GM19023 (cell line): ENCODE results near the gene RNF222.
"Not testable (repeated sequence)": the region's sequence is repeated elsewhere in the genome, so short reads cannot be mapped to it uniquely, and the experiment has no call there.

Source experiments
- ATAC-seq: cut with Tn5 transposase; IDR thresholded peaks from one replicate; pipeline ENCODE4 v1.9.1; 2021; ENCODE audit warnings: mild to moderate bottlenecking, moderate library complexity; ENCODE audit not compliant: unreplicated experiment

The RNF222 gene

DNA sequence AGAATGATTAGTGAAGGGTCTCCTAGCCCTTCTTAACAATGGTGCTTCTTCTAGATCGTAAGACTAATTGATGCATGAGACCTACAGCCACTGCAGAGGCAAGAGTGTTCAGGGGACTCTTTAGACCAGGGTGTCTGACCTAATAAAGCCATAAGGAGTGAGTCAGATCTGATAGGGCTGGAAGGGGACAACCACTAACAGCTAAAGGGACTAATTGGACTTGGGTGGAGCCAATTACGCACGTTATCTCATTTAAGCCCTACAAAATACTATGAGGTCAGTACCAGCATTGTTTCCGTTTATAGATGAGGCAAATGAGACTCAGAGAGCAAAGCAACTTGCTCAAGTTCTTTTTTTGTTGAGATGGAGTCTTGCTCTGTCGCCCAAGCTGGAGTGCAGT, 14.5 kb upstream of the RNF222 start:
- ATAC-seq, result no peak

GRCh38 chr17:8410883-8411238, 13.2 kb upstream of the RNF222 start:
- no peak for ATAC-seq

DNA sequence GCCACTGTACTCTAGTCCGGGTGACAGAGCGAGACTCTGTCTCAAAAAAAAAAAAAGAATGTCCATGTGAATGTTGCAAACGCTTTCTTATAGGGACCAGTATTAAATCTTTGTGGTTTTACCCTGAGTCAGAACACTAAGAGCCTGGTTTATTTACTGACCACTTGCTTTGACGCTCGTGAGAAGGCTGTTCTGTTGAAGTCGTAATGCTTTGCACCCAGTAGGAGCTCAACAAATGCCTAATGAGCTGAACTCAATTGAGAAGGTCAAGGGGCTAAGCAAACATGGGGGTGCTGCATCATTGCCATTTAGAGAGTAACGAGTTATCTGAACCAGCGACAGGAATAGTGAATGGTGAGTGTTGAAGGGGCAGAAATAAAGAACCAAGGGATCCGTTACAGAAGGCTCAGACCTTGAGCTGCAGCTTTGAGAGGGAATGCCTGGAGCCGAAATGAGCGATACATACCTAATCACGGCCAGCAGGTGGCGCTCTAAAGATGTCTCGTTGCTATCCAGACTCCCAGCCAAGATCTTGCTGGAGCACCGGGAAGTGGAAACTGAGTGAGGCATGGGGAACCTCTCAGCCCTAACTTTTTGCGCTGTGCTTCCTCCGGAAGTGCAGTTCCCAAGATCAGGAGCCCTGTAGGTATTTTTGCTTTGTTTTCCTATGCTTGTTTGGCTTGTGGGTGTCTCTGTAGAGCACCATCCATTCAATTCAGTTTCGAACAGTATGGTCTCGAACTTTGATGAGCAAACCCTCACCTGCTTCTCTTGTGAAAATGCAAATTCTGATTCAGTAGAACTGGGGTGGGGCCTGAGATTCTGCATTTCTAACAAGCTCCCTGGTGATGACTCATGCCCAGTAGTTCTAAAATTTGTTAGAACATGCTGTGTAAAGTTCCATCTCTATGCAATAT, 12.6 kb upstream of the RNF222 start:
- ATAC-seq, result no peak

DNA sequence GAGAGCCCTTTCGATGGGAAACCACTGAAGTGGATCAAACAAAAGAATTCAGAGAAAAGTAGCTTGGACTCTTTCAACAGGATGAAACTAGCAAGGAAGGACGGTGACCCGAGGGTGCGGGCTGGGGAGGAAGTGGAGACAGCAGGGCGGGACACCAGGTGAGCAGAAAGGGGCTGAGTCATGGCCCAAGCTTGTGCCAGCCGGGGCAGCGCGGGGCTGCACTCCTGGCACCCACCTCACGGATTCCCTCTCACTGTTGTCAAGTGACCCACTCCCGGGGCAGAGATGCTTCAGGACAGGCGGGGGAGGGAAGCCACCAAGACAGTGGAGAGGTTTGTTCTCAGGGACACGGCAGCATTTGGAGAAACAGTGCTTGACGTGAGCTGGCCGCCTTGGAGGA, 10.7 kb upstream of the RNF222 start:
- no peak for ATAC-seq

GRCh38 chr17:8406174-8406573, 8.5 kb upstream of the RNF222 start:
- ATAC-seq, result no peak

DNA sequence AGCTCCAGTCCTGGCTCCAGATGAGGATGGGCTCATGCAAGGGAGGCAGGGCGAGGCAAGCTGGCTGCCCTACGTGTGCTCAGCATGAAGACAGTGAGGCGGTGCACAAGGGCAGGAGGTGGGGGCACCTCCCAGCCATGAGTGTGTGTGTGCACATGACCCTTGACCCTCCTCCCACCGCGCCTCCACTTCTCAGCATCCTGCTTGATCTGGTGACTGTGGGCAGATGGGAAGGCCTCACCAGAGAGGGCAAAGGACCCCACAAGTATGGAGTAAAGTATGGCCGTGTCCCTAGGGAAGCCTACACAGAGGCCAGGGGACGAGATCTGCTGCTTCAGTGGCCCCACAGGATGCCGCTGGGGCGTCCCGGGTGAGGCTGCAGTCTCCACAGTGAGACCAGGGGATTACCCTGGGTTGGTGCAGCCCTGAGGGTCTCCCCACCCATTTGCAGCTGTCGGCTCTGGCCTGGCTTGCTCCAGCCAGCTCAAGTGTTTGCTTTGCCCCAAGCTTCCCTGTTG, 7.9 kb upstream of the RNF222 start:
- no peak for ATAC-seq

DNA sequence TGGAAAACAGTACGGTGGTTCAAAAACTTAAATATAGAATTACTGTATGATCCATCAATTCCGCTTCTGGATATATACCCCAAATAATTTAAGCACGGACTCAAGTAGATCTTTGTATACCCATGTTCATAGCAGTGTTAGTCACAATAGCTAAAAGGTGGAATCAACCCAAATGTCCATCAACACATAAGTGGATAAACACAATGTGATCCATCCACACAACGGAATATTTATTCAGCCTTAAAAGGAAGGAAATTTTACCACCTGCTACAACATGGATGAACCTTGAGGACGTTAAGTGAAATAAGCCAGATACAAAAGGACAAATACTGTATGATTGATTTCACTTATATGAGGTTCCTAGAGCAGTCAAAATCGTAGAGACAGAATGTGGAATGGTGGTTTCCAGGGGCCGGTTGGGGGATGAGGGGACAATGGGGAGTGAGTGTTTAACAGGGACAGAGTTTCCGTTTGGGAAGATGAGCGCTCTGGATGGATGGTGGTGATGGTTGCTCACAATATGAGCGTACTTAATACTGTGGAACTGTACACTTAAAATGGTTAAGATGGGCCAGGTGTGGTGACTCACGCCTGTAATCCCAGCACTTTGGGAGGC, 5.4 kb upstream of the RNF222 start:
- no peak for ATAC-seq

GRCh38 chr17:8401107-8401506, 3.5 kb upstream of the RNF222 start:
- no peak for ATAC-seq

- ATAC-seq, result no peak
Observed at GRCh38 chr17:8398980-8399379, 1.4 kb upstream of the RNF222 start.

DNA sequence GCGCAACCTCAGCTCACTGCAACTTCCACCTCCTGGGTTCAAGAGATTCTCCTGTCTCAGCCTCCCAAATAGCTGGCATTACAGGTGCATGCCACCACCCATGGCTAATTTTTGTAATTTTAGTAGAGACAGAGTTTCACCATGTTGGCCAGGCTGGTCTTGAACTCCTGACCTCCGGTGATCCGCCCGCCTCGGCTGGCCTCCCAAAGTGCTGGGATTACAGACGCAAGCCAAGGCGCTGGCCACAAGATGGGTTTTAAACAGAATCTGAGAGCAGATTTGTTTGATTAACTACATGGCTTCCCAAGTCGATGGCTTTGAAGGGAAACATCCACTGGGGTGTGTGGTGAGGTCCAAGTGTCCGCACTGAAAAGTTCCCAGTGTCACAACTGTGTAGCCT, 3.1 kb downstream of the RNF222 start:
- not testable (repeated sequence) for ATAC-seq

GRCh38 chr17:8393470-8394231, 4.0 kb downstream of the RNF222 start:
- no peak for ATAC-seq

DNA sequence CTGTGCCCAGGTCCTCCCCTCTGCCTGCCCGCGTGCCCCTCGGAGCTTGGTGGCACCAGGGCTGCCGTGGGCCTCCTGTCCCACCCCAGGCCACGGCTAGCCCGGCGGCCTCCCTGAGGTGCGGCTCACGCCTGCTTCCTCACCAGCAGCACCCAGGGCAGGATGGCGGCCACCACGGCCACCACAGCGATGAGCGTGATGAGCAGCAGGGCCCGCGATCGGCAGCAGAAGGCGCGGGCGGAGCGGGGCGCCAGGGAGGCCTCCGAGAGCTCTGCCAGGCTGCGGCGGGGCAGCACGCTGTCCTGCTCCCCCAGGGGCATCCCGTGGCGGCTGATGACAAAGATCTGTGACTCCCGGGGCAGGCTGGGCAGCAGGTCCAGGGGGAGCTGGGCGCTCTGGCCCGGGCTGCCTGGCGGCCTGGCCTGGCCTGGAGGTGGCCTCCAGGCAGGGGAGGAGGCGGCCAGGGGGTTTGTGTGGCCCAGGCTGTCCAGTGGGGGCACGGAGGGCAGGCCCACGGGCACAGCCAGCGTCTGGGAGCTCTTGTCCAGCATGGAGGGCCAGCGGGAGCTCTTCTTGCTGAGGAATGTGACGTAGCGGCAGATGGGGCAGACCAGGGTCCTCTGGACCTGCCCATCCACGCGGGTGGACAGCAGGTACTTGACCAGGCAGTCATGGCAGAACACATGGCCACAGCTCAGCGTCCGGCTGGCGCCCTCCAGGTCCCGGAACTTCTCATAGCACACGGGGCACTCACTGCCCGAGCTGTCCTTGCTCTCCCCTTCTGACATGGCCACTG, 4.8 kb downstream of the RNF222 start:
- no peak for ATAC-seq

GRCh38 chr17:8392274-8392673, 5.4 kb downstream of the RNF222 start:
- no peak for ATAC-seq

GRCh38 chr17:8391711-8392110, 5.9 kb downstream of the RNF222 start:
- no peak for ATAC-seq

GRCh38 chr17:8387914-8388651, 9.5 kb downstream of the RNF222 start:
- ATAC-seq, result no peak

- no peak for ATAC-seq
Observed at GRCh38 chr17:8386841-8387240, 10.8 kb downstream of the RNF222 start.

DNA sequence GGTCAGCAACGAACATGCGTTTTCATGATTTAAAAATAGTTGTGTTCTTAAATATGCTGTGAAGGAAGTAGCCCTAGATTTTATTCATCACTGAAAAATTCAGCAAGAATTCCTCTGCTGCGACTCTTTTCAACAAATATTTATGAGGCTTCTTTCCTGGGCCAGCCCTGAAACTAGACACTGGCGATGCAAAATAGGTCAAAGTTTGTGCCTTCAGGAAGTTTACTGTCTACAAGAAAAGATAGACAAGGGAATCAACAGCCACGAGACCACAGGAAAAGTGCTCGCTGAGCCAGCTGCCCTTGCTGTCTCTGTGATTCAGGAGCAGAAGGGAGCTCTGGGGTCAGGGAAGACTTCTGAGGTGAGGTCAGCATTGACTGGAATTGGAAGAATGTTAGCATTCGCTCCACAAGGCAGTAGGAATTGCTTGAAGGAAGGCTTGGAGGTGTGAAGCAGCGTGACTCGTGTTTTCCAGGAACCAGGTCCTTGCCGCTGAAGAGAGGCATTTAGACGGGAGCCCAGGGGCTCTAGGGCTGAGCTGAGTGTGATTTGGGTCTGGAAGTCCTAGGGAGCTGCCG, 12.7 kb downstream of the RNF222 start:
- no peak for ATAC-seq

DNA sequence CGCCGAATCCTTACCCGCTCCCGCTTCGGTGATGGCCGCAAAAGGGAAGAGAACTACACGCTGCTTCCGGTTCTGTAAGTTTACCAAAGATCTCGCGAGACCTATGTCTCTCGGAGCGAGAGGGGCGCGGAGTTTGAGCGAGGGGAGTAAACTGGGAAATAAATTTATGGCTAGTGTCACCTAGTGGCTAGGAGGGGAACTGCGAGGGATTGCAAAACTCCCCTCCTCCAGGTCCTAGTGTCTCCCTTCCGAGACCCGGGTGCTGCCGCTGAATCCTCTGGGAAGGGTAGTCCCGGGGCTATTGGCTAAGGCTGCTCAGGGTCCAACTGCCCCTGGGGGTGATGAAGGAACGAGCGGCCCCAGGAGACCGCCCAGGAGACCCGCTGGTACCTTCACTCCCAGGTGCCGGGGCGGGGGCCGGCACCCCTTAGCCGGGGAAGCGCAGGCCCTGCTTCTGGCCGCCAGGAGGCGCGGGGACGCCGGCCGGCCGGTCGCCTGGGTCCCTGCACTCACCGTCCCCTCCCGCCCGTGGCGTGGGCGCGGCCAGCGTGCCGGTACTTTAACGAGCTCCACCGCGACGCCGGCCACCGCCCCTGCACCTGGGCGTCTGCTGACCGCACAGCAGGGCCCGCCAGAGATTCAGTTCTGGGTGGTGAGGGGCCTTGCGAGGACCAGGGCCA, 14.3 kb downstream of the RNF222 start, which contains the start of gene RPL26:
RPL26 (minus strand) TSS at position 51 of the 680 bp plus-strand sequence. CDS start 883 bp downstream, outside the sequence.
- peak; percentile 88 for ATAC-seq

GRCh38 chr17:8382880-8383142, 14.8 kb downstream of the RNF222 start:
- ATAC-seq, result no peak
